ENCODE data around the gene RNF181.
"Not testable (repeated sequence)": the region's sequence is repeated elsewhere in the genome, so short reads cannot be mapped to it uniquely, and the experiment has no call there.

Gene RNF181

GRCh38 chr2:85604568-85605339 lies 9.2 kb downstream of the RNF181 start:
- no peak for DNase-seq
- H3K27ac Mint-ChIP-seq = no peak overlapping the region
- peaks cover 25% of the 10 kb centered on the region for H3K4me1 Mint-ChIP-seq
- peaks cover 12% of the 10 kb centered on the region for H3K27me3 Mint-ChIP-seq
- H3K4me3 Mint-ChIP-seq = no peak overlapping the region
- no peaks in the 10 kb centered on the region for H3K9me3 Mint-ChIP-seq
- CTCF ChIA-PET = interaction anchor here (1.0 to 2.4 kb wide), 3 partner anchors 10 to 60 kb away, joined by 3 to 8 read pairs (median 5); partner anchors contain the start of gene RNF181
- H3K36me3 Mint-ChIP-seq = peaks cover 17% of the 10 kb centered on the region

DNA sequence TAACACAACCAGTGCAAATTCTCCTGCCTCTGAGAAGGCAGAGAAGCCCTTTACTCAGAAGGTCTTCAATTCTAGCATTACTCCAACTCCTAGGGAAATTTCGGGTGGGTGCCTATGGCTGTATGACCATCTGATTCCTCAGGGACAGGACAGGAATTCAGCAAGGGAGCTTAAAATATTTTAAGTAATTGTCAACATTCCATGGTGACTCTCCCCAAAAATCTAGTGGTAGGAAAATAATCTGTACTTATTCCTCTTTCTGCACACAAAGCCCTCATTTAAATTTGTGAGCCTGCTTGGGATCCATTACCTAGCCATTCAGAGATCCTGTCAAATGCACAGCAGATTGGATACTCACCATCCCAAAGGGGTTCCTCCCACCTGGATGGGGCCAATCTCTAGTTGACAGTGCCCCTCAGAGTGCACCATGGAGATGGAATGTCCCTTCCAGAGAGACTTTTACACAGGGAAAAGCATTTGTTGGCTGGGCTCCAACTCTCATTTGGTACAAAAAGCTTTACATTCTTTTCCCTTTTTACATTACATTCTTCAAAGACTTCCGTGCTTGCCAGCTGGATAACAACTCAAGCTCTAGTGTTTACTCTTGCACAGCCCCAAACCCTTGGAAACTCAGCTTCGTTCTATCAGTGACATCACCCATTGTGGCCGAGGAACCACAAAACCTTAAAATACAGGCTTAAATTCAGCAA lies 10.0 kb downstream of the RNF181 start:
- no peaks in the 10 kb centered on the region for H3K9me3 Mint-ChIP-seq
- CTCF ChIA-PET = interaction anchor here (0.6 to 2.4 kb wide), 4 partner anchors 10 to 61 kb away, joined by 3 to 8 read pairs (median 4); partner anchors contain the start of gene RNF181
- DNase-seq = no peak
- no peak overlapping the region for H3K27ac Mint-ChIP-seq
- peaks cover 31% of the 10 kb centered on the region for H3K4me1 Mint-ChIP-seq
- H3K4me3 Mint-ChIP-seq = no peak overlapping the region
- H3K36me3 Mint-ChIP-seq = peaks cover 21% of the 10 kb centered on the region
- peaks cover 12% of the 10 kb centered on the region for H3K27me3 Mint-ChIP-seq

GRCh38 chr2:85606116-85606455 lies 10.5 kb downstream of the RNF181 start:
- H3K4me1 Mint-ChIP-seq = peaks cover 31% of the 10 kb centered on the region
- DNase-seq = no peak
- H3K4me3 Mint-ChIP-seq = no peak overlapping the region
- H3K36me3 Mint-ChIP-seq = peaks cover 21% of the 10 kb centered on the region
- H3K27ac Mint-ChIP-seq = no peak overlapping the region
- H3K27me3 Mint-ChIP-seq = peaks cover 12% of the 10 kb centered on the region
- CTCF ChIA-PET = interaction anchor here (0.6 kb wide), 1 partner anchor 27 kb away, joined by 3 read pairs; no protein-coding TSS in a partner anchor
- no peaks in the 10 kb centered on the region for H3K9me3 Mint-ChIP-seq

GRCh38 chr2:85607268-85608215 lies 12.0 kb downstream of the RNF181 start:
- peaks cover 8% of the 10 kb centered on the region for H3K27me3 Mint-ChIP-seq
- no peak overlapping the region for H3K27ac Mint-ChIP-seq
- DNase-seq = no peak
- CTCF ChIA-PET = no interaction called here
- H3K9me3 Mint-ChIP-seq = no peaks in the 10 kb centered on the region
- peaks cover 33% of the 10 kb centered on the region for H3K4me1 Mint-ChIP-seq
- no peak overlapping the region for H3K4me3 Mint-ChIP-seq
- H3K36me3 Mint-ChIP-seq = peaks cover 24% of the 10 kb centered on the region

GRCh38 chr2:85611217-85611704 lies 15.7 kb downstream of the RNF181 start:
- peaks cover 32% of the 10 kb centered on the region for H3K4me1 Mint-ChIP-seq
- peaks cover 26% of the 10 kb centered on the region for H3K36me3 Mint-ChIP-seq
- peak overlapping the region; percentile 86 for H3K4me3 Mint-ChIP-seq
- no peaks in the 10 kb centered on the region for H3K27me3 Mint-ChIP-seq
- DNase-seq = no peak
- H3K9me3 Mint-ChIP-seq = no peaks in the 10 kb centered on the region
- peak overlapping the region; percentile 83 for H3K27ac Mint-ChIP-seq
- CTCF ChIA-PET = interaction anchor here (1.7 kb wide), 1 partner anchor 9 kb away, joined by 5 read pairs; the partner anchor contains the start of gene TMEM150A

DNA sequence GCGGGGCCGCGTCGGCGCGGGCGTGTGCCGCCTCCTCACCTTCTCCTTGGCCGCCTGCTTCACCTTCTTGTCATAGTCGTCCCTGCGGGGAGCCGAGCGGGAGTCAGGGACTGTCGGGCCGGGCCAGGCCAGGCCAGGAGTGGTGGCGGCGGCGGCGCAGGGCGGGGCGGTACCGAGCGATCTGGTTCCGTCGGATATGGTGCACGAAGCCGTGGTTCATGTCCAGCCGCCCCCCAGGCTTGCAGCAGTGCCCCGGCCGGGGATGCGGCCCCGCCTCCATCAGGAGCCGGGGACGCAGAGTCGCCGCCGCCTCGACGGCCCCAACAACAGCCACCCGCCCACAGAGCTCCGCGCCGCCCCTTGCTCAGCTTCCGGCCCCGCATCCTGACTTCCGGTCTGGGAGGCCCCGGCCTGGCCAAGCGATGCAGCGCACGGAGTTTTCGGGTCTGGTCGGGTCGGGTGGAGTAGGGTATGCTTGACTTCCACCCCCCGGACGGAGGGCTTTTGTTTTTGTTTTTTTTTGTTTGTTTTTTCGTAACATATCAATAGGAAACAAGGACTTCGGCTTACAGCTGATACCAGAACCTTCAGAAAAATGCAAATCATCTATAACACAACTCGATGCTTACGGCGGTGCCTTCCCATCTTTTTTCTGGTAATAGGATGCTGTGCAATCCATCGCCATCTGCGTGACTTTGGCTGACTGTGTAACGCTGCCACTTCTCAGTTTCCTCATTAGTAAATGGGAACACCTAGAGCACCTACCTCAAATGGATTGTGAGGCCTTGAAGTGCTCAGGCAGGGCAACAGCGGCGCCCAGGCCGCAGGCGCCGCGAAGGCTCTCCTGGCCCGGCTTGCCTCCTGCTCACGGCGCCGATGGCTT lies 16.4 kb downstream of the RNF181 start, which contains the start of gene C2orf68:
Gene C2orf68, minus strand, starts transcription at position 362 of the 883 bp plus-strand sequence. Its CDS starts 82 bp downstream, at position 280.
- Mint-ChIP-seq H3K27me3 (no peaks in the 10 kb centered on the region), H3K36me3 (peaks cover 26% of the 10 kb centered on the region), H3K9me3 (no peaks in the 10 kb centered on the region), H3K27ac (peak within 1 kb of the TSS; percentile 88), H3K4me1 (peaks cover 35% of the 10 kb centered on the region), H3K4me3 (peak within 1 kb of the TSS; percentile 86)
- CTCF ChIA-PET = interaction anchor here (1.7 kb wide), 1 partner anchor 9 kb away, joined by 5 read pairs; the partner anchor contains the start of gene TMEM150A
- DNase-seq = peak; percentile 92

GRCh38 chr2:85613717-85614515 lies 18.4 kb downstream of the RNF181 start:
- DNase-seq = no peak
- CTCF ChIA-PET = no interaction called here
- H3K4me1 Mint-ChIP-seq = peaks cover 44% of the 10 kb centered on the region

GRCh38 chr2:85614757-85615156 lies 19.2 kb downstream of the RNF181 start:
- Mint-ChIP-seq H3K4me1 (peaks cover 44% of the 10 kb centered on the region), H3K27ac (peak overlapping the region; percentile 45), H3K36me3 (peaks cover 26% of the 10 kb centered on the region)
- H3K4me3 Mint-ChIP-seq, DNase-seq, H3K27me3 Mint-ChIP-seq, H3K9me3 Mint-ChIP-seq: not testable (repeated sequence)
- CTCF ChIA-PET = interaction anchor here (0.6 kb wide), 1 partner anchor 482 kb away, joined by 3 read pairs; no protein-coding TSS in a partner anchor

More at GRCh38 chr2:85613717-85614515, 18.4 kb downstream of the RNF181 start:
- Mint-ChIP-seq H3K9me3 (no peaks in the 10 kb centered on the region), H3K36me3 (peaks cover 26% of the 10 kb centered on the region), H3K4me3 (no peak overlapping the region), H3K27ac (no peak overlapping the region), H3K27me3 (no peaks in the 10 kb centered on the region)

GRCh38 chr2:85615413-85615728 lies 19.8 kb downstream of the RNF181 start:
- CTCF ChIA-PET = interaction anchor here (0.6 to 3.1 kb wide), 2 partner anchors 22 to 481 kb away, joined by 3 to 14 read pairs; no protein-coding TSS in a partner anchor

GRCh38 chr2:85617723-85618122 lies 22.2 kb downstream of the RNF181 start:
- peak overlapping the region; percentile 97 for H3K4me3 Mint-ChIP-seq

More at GRCh38 chr2:85615413-85615728, 19.8 kb downstream of the RNF181 start:
- Mint-ChIP-seq H3K27me3 (no peaks in the 10 kb centered on the region), H3K9me3 (no peaks in the 10 kb centered on the region), H3K27ac (peak overlapping the region; percentile 98), H3K4me3 (peak overlapping the region; percentile 97), H3K4me1 (peaks cover 40% of the 10 kb centered on the region), H3K36me3 (peaks cover 22% of the 10 kb centered on the region)
- no peak for DNase-seq

GRCh38 chr2:85619617-85620016 lies 24.1 kb downstream of the RNF181 start:
- Mint-ChIP-seq H3K4me1 (peaks cover 30% of the 10 kb centered on the region), H3K4me3 (no peak overlapping the region), H3K36me3 (peaks cover 42% of the 10 kb centered on the region), H3K27me3 (no peaks in the 10 kb centered on the region), H3K27ac (no peak overlapping the region), H3K9me3 (no peaks in the 10 kb centered on the region)
- CTCF ChIA-PET = interaction anchor here (0.6 to 1.5 kb wide), 3 partner anchors 12 to 196 kb away, joined by 4 to 11 read pairs (median 5); no protein-coding TSS in a partner anchor
- DNase-seq = no peak

More at GRCh38 chr2:85617723-85618122, 22.2 kb downstream of the RNF181 start:
- H3K9me3 Mint-ChIP-seq, H3K27ac Mint-ChIP-seq, DNase-seq, H3K27me3 Mint-ChIP-seq: not testable (repeated sequence)
- peaks cover 30% of the 10 kb centered on the region for H3K4me1 Mint-ChIP-seq
- H3K36me3 Mint-ChIP-seq = peaks cover 27% of the 10 kb centered on the region
- CTCF ChIA-PET = interaction anchor here (1.2 to 3.1 kb wide), 2 partner anchors 19 to 22 kb away, joined by 4 to 14 read pairs; no protein-coding TSS in a partner anchor

DNA sequence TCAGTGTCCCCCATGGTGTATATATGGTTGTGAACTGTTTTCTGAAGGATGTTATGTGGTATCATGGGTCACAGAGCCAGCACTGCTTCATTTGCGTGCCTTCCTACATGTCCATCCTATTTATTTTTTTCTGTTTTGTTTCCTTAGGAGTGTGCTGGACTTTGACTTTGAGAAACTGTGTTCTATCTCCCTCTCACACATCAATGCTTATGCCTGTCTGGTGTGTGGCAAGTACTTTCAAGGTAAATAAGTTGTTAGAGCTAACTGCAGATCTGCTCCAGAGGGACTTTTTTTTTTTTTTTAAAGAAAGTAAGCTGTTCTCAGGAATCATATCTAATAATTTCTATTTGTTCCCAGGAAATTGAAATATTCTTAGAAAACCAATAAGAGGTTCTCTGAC lies 25.8 kb downstream of the RNF181 start:
- CTCF ChIA-PET = interaction anchor here (0.8 to 1.8 kb wide), 3 partner anchors 14 to 16 kb away, joined by 3 to 6 read pairs (median 5); no protein-coding TSS in a partner anchor
- DNase-seq = no peak
- H3K4me1 Mint-ChIP-seq = peaks cover 24% of the 10 kb centered on the region
- H3K4me3 Mint-ChIP-seq = no peak overlapping the region
- H3K36me3 Mint-ChIP-seq = peaks cover 55% of the 10 kb centered on the region
- no peaks in the 10 kb centered on the region for H3K27me3 Mint-ChIP-seq
- H3K27ac Mint-ChIP-seq = no peak overlapping the region
- H3K9me3 Mint-ChIP-seq = no peaks in the 10 kb centered on the region
